H9 (cell line): ENCODE data around the gene ZNF530. TPM values are rescaled to one million over a fixed set of nuclear protein-coding genes. Genes with fewer than 3 reads are reported as not detected.

ENCODE experiments used
- DNase-seq: peaks from one replicate; pipeline ENCODE4 v3.0.0-alpha.2; 2017
- H2AFZ ChIP-seq: one replicate; pipeline ENCODE4 v1.6.1; 2013; ENCODE audit warnings: mild to moderate bottlenecking, low read length, control low read depth, moderate library complexity
- H2AK5ac ChIP-seq: 2 replicates; pipeline ENCODE4 v1.6.1; 2013; ENCODE audit warnings: low read length, control low read depth, mixed read lengths; ENCODE audit not compliant: insufficient read length
- H2BK120ac ChIP-seq: one replicate; pipeline ENCODE4 v1.6.1; 2013; ENCODE audit warnings: low read depth, mild to moderate bottlenecking, low read length, control low read depth, inconsistent platforms; ENCODE audit not compliant: poor library complexity, severe bottlenecking
- H2BK12ac ChIP-seq: 2 replicates; pipeline ENCODE4 v1.6.1; 2013; ENCODE audit warnings: low read length, control low read depth, mixed read lengths, low read depth; ENCODE audit not compliant: insufficient read length
- H2BK15ac ChIP-seq: 2 replicates; pipeline ENCODE4 v1.6.1; 2013; ENCODE audit warnings: low read depth, low read length, control low read depth
- H2BK20ac ChIP-seq: one replicate; pipeline ENCODE4 v1.6.1; 2013; ENCODE audit warnings: low read depth, mild to moderate bottlenecking, low read length, control low read depth, inconsistent platforms; ENCODE audit not compliant: poor library complexity, severe bottlenecking
- H2BK5ac ChIP-seq: 2 replicates; pipeline ENCODE4 v1.6.1; 2013; ENCODE audit warnings: low read length, control low read depth, mixed read lengths; ENCODE audit not compliant: insufficient read length
- H3K14ac ChIP-seq: 2 replicates; pipeline ENCODE4 v1.6.1; 2013; ENCODE audit warnings: low read length, control low read depth; ENCODE audit not compliant: insufficient read depth
- H3K18ac ChIP-seq: 2 replicates; pipeline ENCODE4 v1.6.1; 2013; ENCODE audit warnings: low read depth, mild to moderate bottlenecking, mixed read lengths, low read length, control low read depth; ENCODE audit not compliant: insufficient read length
- H3K23ac ChIP-seq: 2 replicates; pipeline ENCODE4 v1.6.1; 2013; ENCODE audit warnings: low read length, control low read depth, mixed read lengths, low read depth; ENCODE audit not compliant: insufficient read length
- H3K23me2 ChIP-seq: 2 replicates; pipeline ENCODE4 v1.6.1; 2013; ENCODE audit warnings: low read depth, mild to moderate bottlenecking, mixed read lengths, low read length, control low read depth; ENCODE audit not compliant: insufficient read length, poor library complexity, severe bottlenecking
- H3K27ac ChIP-seq: 2 replicates; pipeline ENCODE4 v1.5.1; 2013; ENCODE audit warnings: low read length, control low read depth, mixed read lengths, low read depth; ENCODE audit not compliant: insufficient read length
- H3K27me3 ChIP-seq: 2 replicates; pipeline ENCODE4 v1.6.1; 2013; ENCODE audit warnings: low read length, control low read depth, inconsistent platforms; ENCODE audit not compliant: insufficient read depth
- H3K4ac ChIP-seq: 2 replicates; pipeline ENCODE4 v1.6.1; 2013; ENCODE audit warnings: low read depth, mild to moderate bottlenecking, control low read depth, inconsistent platforms, low read length, moderate library complexity
- H3K4me1 ChIP-seq: 2 replicates; pipeline ENCODE4 v1.6.1; 2013; ENCODE audit warnings: low read length, control low read depth, inconsistent platforms; ENCODE audit not compliant: insufficient read depth
- H3K4me2 ChIP-seq: 2 replicates; pipeline ENCODE4 v1.6.1; 2013; ENCODE audit warnings: low read length, control low read depth, mixed read lengths; ENCODE audit not compliant: insufficient read length, insufficient read depth
- H3K56ac ChIP-seq: 2 replicates; pipeline ENCODE4 v1.6.1; 2013; ENCODE audit warnings: low read depth, mild to moderate bottlenecking, mixed read lengths, low read length, control low read depth; ENCODE audit not compliant: insufficient read length
- H3K79me1 ChIP-seq: 2 replicates; pipeline ENCODE4 v1.6.1; 2013; ENCODE audit warnings: low read depth, mild to moderate bottlenecking, moderate library complexity, low read length, control low read depth, inconsistent platforms; ENCODE audit not compliant: insufficient read depth, poor library complexity, severe bottlenecking
- H3K79me2 ChIP-seq: 2 replicates; pipeline ENCODE4 v1.6.1; 2013; ENCODE audit warnings: low read length, control low read depth, inconsistent platforms; ENCODE audit not compliant: insufficient read depth
- H3K9ac ChIP-seq: 2 replicates; pipeline ENCODE4 v1.6.1; 2013; ENCODE audit warnings: low read length, control low read depth, mixed read lengths; ENCODE audit not compliant: insufficient read length; ENCODE audit errors: extremely low read depth
- H3K9me3 ChIP-seq: one replicate; pipeline ENCODE4 v1.6.1; 2013; ENCODE audit warnings: low read depth, low read length, inconsistent platforms; ENCODE audit not compliant: control insufficient read depth
- H3T11ph ChIP-seq: one replicate; pipeline ENCODE4 v1.6.1; 2013; ENCODE audit warnings: mild to moderate bottlenecking, low read length, control low read depth, inconsistent platforms
- H4K20me1 ChIP-seq: one replicate; pipeline ENCODE4 v1.6.1; 2013; ENCODE audit not compliant: control insufficient read depth, insufficient read length, insufficient read depth
- H4K5ac ChIP-seq: 2 replicates; pipeline ENCODE4 v1.6.1; 2013; ENCODE audit warnings: low read depth, mild to moderate bottlenecking, mixed read lengths, low read length, control low read depth; ENCODE audit not compliant: insufficient read length
- H4K8ac ChIP-seq: replicated peaks from 2 replicates; pipeline ENCODE4 v1.6.1; 2013; ENCODE audit warnings: low read length, control low read depth, mixed read lengths, low read depth; ENCODE audit not compliant: insufficient read length
- H4K91ac ChIP-seq: 2 replicates; pipeline ENCODE4 v1.6.1; 2013; ENCODE audit warnings: low read depth, mild to moderate bottlenecking, moderate library complexity, mixed read lengths, low read length, control low read depth; ENCODE audit not compliant: insufficient read length
- H3K27ac Mint-ChIP-seq, 3 experiments: 2 replicates in 2 of 3; 3 replicates in 1 of 3; pipeline ENCODE4 v1.8.0; 2020 to 2021; ENCODE audit warnings: mixed read lengths in 3 of 3, mild to moderate bottlenecking in 1 of 3, moderate library complexity in 1 of 3
- H3K27me3 Mint-ChIP-seq: 2 replicates; pipeline ENCODE4 v1.8.0; 2021; ENCODE audit warnings: low read depth, mild to moderate bottlenecking, moderate library complexity, mixed read lengths
- H3K36me3 Mint-ChIP-seq, 3 experiments: 2 replicates in 2 of 3; 3 replicates in 1 of 3; pipeline ENCODE4 v1.8.0; 2020 to 2021; ENCODE audit warnings: low read depth in 3 of 3, mixed read lengths in 3 of 3; ENCODE audit not compliant: insufficient read depth in 1 of 3
- H3K4me1 Mint-ChIP-seq, 2 experiments: 2 replicates each; pipeline ENCODE4 v1.8.0; 2020; ENCODE audit warnings: mixed read lengths in 2 of 2
- H3K4me3 Mint-ChIP-seq, 2 experiments: 2 replicates in 1 of 2; 3 replicates in 1 of 2; pipeline ENCODE4 v1.8.0; 2020 to 2021; ENCODE audit warnings: mild to moderate bottlenecking in 2 of 2, mixed read lengths in 2 of 2, moderate library complexity in 1 of 2
- H3K9me3 Mint-ChIP-seq, 2 experiments: 2 replicates in 1 of 2; 3 replicates in 1 of 2; pipeline ENCODE4 v1.8.0; 2020; ENCODE audit warnings: mild to moderate bottlenecking in 2 of 2, mixed read lengths in 2 of 2, moderate library complexity in 1 of 2
- CTCF ChIP-seq: fragments of 200-600 bp; sonication (generic); conservative IDR thresholded peaks from 3 replicates; pipeline ENCODE4 v1.8.0; 2021; ENCODE audit warnings: antibody characterized with exemption, mild to moderate bottlenecking
- WGBS: extraction: QIAGEN DNeasy Blood & Tissue Kit; methylation state at CpG from one replicate; pipeline ENCODE4 v1.1.7; 2013; ENCODE audit warnings: missing lambda C conversion rate, low lambda C conversion rate, mixed read lengths; ENCODE audit not compliant: insufficient read length; ENCODE audit errors: extremely low coverage; 5-methylcytosine and 5-hydroxymethylcytosine counted together
- total RNA-seq: library from RNA; stranded (reverse); gene quantifications from 2 replicates; pipeline ENCODE4 v1.2.1, GENCODE V29; 2021

ZNF530 gene
- total RNA-seq, 1 experiment from 2014 or later = 9.3 TPM

GRCh38 chr19:57615346-57615745, 15.7 kb downstream of the ZNF530 start:
- no peak overlapping the region for H4K8ac ChIP-seq
- no peaks in the 10 kb centered on the region for H3K23me2 ChIP-seq
- H2AFZ ChIP-seq = no peak overlapping the region
- H3K9ac ChIP-seq = no peak overlapping the region
- peaks cover 54% of the 10 kb centered on the region for H3K9me3 ChIP-seq
- peak overlapping the region in 2 of 3 experiments; percentile 48 to 94; a peak in 3 of 7 replicates for H3K27ac Mint-ChIP-seq
- no peak overlapping the region for H3K23ac ChIP-seq
- no peak overlapping the region for H2BK5ac ChIP-seq
- H3K4me2 ChIP-seq = peak overlapping the region; percentile 82
- H2BK120ac ChIP-seq = no peak overlapping the region
- H3K36me3 Mint-ChIP-seq = peaks cover 60 to 62% (median 61%) of the 10 kb centered on the region in 3 experiments
- peaks cover 12% of the 10 kb centered on the region for H3K79me1 ChIP-seq
- no peak overlapping the region for H3T11ph ChIP-seq
- no peak overlapping the region for H3K56ac ChIP-seq
- no peak overlapping the region for H4K5ac ChIP-seq
- no peak overlapping the region for H3K18ac ChIP-seq
- H4K20me1 ChIP-seq = no peaks in the 10 kb centered on the region
- no CpG with 5 or more reads among the region's 3 CpGs for WGBS
- H2BK20ac ChIP-seq = no peak overlapping the region
- H3K4me1 Mint-ChIP-seq = peaks cover 7 to 13% of the 10 kb centered on the region in 2 experiments
- no peaks in the 10 kb centered on the region for H3K4me1 ChIP-seq
- no peak overlapping the region for H3K27ac ChIP-seq
- H2AK5ac ChIP-seq = no peak overlapping the region
- no peaks in the 10 kb centered on the region for H3K27me3 ChIP-seq
- no peak for DNase-seq
- no peak overlapping the region for H3K14ac ChIP-seq
- TF ChIP-seq CTCF = no peak
- H3K27me3 Mint-ChIP-seq = peaks cover 9% of the 10 kb centered on the region
- H4K91ac ChIP-seq = no peak overlapping the region
- H3K4ac ChIP-seq = no peak overlapping the region
- peak overlapping the region; percentile 93 to 99 for H3K4me3 Mint-ChIP-seq
- peaks cover 42% of the 10 kb centered on the region; the same call in 1 of the 2 replicates for H3K79me2 ChIP-seq
- no peak overlapping the region for H2BK12ac ChIP-seq
- H2BK15ac ChIP-seq = no peak overlapping the region
- H3K9me3 Mint-ChIP-seq = peaks cover 63 to 77% of the 10 kb centered on the region in 2 experiments
